ENCODE measurements around the gene NLRC3.
"Not testable (repeated sequence)": the region's sequence is repeated elsewhere in the genome, so short reads cannot be mapped to it uniquely, and the experiment has no call there.

The NLRC3 gene

DNA sequence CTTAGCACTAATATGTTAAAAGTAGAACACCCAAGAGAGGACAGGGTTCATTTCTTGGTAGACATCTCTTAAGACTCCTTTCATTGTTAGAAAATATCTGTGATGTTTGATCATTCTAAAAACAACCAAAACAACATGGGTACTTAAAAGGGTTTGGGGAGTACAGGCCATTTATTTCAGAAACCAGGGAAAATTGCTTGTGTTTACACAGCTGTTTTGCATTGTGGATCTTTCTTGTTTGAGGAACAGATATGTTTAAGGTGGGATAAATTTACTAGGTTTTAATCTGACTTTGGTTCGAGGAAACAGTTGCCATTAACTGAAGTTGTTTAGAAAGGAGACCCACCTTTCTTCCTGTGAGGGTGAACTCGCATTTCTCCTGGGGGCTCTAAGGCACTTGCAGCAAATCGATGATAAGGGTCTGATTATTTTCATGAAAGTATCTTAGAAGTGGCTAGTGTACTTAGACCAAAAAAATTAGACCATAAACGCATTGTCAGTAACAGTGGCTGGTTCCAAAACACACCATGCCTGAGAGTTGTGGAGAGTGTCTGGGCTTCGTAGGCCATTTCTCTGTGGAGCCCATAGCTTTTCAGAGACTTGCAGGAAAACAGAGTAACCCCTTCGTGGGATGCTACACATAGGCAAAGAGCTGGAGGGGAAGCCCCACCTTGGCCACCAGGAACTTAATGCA, 58.8 kb downstream of the NLRC3 start:
- DNase-seq (ENCODE audit: insufficient read length, low spot score) (no peak), FAIRE-seq (no peak)

DNA sequence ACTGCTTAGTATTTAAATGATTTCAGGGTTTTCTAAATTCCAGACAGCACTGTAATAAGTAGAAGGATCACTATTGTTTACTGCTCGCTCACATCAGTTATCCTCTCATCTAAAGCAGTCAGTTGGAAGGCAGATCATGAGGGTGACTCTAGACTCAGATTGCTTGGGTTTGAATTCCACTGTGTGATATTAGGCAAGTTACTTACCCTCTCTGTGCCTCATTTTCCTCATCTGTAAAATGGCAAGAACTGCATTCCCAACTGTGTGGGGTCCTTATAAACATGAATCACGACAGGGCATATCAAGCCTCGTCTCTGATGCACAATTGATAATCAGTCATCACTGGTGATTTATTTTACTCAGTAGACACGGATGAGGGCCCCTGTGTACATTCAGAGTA, 61.3 kb downstream of the NLRC3 start:
- no peak for DNase-seq (ENCODE audit: insufficient read length, low spot score)
- no peak for FAIRE-seq

DNA sequence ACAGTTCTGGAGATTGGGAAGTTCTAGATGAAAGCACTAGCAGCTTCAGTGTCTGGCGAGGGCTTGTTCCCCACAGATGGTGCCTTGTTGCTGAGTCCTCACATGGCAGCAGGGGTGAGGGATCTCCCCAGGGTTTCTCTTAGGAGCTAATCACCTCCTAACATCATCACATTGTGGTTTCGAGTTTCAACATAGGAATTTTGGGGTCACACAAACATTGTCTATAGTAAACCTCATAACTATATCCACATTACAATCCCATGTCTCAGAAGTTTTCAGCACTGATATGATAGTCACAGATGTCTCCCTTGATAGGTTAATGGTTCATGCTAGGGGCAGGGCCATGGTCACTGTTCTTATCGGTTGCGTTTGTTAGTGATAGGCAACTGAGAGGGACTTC, 62.6 kb downstream of the NLRC3 start:
- FAIRE-seq = no peak
- no peak for DNase-seq (ENCODE audit: insufficient read length, low spot score)

DNA sequence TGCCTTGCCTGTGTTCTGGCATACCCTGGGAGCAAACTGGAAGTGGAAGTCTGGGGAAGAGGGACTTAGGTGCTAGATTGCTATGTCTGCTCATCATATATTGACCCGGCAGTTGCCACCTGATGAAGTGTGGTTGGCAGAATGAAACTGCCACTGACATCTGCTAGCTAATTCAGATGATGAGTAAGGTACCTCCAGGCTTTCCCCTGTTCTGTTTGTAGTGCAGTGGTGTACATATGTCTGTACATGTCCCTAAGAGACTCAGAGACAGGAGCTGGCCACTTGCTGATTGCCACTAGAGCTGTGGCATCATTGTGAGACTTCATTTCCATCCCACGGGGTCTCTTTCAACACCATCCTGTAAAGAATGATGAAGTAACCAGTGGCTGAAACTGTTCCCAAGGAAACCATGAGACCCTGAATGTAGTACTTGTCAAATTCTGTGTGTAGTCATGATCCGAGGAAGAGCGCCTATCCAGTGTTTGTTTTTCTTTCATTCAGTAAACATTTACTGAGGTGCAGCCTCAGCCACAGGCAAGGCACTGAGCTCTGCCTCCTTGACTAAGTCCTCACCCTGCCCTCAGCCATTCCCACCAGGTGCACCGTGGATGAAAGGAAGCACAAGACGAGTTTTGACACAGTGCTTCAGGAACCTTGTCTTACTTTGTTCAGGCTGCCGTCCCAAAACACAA, 63.2 kb downstream of the NLRC3 start:
- FAIRE-seq = no peak
- no peak for DNase-seq (ENCODE audit: insufficient read length, low spot score)

DNA sequence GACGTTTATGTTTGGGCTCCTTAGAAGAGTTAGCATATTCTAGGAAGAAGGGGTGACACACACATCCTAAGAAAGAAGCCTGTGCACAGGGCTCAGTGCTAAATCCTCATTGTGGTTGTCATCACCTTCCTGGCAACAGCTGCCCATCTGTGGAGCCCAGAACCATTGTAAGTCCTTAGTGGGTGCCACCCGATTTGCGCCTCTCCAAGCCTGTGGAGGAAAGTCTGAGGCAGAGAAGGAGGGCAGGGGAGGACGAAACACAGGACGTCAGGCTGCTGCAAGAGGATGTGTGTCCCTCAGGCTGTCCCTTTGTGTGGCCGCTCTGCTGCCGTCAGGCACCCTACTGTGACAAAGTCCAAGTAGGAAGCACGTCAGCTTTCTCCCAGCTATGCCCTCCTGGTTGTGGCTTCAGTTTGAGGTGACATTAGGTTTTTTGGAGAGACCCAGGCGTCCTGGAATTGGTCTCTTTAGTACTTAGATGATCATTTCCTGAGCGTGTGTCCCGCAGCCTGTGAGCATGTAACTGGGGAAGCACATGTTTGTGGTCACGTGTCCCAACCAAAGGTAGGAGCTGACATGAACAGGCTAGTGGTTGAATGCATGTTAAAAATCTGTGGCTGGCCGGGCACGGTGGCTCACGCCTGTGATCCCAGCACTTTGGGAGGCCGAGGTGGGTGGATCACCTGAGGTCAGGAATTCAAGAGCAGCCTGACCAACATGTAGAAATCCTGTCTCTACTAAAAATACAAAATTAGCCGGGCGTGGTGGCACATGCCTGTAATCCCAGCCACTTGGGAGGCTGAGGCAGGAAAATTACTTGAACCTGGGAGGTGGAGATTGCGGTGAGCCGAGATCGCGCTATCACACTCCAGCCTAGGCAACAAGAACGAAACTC, 65.7 kb downstream of the NLRC3 start:
- FAIRE-seq (no peak), DNase-seq (ENCODE audit: insufficient read length, low spot score) (no peak)

DNA sequence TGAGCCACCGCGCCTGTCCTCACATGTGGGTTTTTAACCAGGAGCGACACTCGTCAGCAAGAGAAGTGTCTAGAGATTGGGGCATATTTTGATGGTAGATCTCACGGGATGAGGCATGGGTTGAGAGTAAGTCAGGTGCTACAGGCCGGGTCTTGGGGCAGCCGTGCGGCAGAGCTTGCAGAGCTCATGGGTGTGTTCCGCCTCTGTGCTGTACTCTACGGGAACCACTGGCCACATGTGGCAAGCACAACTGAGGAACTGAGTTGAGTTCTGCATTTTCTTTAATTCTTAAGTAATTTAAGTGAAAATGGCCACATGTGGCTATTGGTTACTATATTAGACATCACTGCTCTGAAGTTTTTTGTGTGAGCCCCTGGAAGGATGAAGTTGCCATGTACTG, 66.8 kb downstream of the NLRC3 start:
- FAIRE-seq (no peak), DNase-seq (ENCODE audit: insufficient read length, low spot score) (no peak)

DNA sequence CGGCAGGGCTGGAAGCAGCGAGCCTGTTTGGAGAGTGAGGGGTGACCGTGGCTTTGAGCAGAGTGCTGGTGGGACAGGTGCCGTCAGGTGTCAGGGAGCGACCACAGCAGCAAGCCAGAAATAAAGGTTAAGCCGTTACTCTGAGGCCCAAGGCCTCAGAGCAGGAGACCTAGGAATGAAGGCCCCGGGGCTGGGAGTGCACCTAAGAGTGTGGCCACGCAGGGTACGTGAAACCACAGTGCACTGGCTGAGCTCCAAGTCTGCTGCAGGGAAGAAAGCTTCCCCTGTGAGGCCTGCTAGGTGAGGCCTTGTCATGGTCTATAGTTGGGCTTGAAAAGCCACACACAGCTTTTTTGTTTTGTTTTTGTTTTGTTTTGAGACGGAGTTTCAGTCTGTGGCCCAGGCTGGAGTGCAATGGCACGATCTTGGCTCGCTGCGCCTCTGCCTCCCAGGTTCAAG, 67.7 kb downstream of the NLRC3 start:
- FAIRE-seq = no peak
- DNase-seq (ENCODE audit: insufficient read length, low spot score) = no peak

DNA sequence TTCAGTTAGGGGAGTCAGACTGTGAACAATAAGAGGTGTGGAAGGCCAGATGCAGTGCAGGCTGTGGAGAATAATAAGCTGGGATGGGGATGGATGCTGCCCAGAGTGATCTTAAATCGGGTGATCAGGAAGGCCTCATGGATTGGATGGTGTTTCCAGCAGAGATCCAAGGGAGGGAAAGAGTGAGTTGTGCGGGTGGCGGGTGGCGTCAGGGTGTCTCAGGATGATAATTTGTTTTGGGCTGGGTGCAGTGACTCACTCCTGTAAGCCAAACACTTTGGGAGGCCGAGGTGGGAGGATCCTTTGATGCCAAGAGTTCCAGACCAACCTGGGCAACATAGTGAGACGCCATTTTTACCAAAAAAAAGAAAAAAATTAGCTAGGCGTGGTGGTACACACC, 68.5 kb downstream of the NLRC3 start:
- DNase-seq (ENCODE audit: insufficient read length, low spot score) = no peak
- FAIRE-seq = no peak

DNA sequence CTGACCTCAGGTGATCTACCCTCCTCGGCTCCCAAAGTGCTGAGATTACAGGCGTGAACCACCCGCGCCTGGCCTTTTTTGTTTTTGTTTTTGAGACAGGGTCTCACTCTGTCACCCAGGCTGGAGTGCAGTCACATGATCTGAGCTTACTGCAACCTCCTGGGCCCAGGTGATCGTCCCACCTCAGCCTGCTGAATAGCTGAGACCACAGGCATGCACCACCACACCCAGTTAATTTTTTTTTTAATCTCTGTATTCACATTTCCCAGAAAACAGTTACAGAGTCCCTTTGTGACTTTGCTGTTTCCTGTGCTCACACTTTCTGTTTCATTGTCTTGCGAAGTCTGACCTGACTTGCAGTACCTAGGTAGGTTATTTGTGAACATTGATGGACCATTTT, 73.7 kb downstream of the NLRC3 start:
- FAIRE-seq = no peak
- no peak for DNase-seq (ENCODE audit: insufficient read length, low spot score)

DNA sequence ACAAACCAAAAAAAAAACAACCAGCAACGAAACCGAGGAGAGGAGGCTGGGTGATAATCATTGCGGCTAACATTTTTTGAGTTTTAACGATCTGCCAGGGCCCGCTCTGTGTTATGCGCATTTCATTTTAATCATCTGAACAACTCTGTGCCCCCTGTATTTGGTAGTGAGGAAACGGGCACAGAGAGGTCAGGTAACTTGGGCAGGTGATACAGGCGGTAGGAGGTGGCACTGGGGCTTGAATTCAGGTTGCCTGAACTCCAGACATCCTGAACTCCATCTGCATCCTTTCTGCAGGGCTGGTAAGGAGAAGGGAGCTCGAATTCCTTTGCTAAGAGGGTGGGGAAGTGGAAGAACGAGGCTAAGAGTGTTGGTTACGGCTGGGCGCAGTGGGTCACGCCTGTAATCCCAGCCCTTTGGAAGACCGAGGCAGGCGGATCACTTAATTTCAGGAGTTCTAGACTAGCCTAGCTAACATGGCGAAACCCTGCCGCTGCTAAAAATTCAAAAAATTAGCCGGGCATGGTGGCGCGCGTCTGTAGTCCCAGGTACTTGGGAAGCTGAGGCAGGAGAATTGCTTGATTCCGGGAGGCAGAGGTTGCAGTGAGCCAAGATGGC, 75.3 kb downstream of the NLRC3 start:
- no peak for FAIRE-seq
- no peak for DNase-seq (ENCODE audit: insufficient read length, low spot score)

DNA sequence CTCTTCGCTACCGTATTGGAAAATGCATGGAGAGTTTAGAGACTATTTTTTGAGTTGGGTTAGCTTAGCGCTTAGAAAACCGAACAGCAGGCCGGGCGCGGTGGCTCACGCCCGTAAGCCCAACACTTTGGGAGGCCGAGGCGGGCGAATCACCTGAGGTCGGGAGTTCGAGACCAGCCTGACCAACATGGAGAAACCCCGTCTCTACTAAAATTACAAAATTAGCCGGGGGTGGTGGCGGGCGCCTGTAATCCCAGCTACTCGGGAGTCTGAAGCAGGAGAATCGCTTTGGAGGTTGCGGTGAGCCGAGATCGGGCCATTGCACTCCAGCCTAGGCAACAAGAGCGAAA, 75.8 kb downstream of the NLRC3 start:
- not testable (repeated sequence) for FAIRE-seq; DNase-seq (ENCODE audit: insufficient read length, low spot score)

DNA sequence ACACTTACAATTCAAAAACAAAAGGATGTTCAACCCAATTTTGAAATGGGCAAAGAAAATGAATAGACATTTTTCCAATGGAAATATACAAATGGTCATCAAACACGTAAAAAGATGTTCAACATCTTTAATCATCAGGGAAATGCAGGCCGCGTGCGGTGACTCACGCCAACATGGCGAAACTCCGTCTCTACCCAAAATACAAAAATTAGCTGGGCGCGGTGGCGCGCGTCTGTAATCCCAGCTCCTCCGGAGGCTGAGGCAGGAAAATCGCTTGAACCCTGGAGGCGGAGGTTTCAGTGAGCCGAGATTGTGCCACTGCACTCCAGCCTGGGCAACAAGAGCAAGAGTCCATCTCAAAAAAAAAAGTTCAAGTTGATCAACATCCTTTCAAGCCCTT, 78.2 kb downstream of the NLRC3 start:
- DNase-seq (ENCODE audit: insufficient read length, low spot score) (no peak), FAIRE-seq (no peak)

DNA sequence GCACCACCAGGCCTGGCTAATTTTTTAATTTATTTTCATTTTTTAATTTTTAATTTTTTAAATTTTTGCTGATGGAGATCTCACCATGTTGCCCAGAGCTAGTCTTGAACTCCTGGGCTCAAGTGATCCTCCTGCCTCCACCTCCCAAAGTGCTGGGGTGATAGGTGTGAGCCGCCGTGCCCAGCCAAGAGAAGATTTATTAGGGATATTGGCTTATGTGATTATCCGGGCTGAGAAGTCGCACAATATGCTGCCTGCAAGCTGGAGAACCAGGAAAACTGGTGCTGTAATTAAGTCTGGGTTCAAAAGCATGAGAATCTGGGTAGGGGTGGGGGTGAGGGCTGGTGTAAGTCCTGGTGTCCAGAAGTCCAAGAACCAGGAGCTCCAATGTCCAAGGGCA, 79.4 kb downstream of the NLRC3 start:
- FAIRE-seq = no peak

DNA sequence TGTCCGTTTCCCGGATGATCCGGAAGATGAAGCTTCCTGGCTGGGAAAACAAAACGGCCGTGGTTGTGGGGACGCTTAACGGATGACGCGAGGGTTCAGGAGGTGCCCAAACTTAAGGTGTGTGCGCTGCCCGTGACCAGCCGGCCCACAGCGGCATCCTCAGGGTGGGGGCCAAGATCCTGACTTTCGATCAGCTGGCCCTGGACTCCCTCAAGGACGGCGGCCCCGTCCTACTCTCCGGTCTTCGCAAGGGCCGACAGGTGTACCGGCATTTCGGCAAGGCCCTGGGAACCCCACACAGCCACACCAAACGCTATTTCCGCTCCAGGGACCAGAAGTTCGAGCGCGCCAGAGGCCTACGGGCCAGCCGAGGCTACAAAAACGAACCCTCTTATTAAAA, 80.8 kb downstream of the NLRC3 start:
- no peak for DNase-seq (ENCODE audit: insufficient read length, low spot score)
- FAIRE-seq = no peak

More for the DNA sequence above, 79.4 kb downstream of the NLRC3 start:
- DNase-seq (ENCODE audit: insufficient read length, low spot score) = no peak

DNA sequence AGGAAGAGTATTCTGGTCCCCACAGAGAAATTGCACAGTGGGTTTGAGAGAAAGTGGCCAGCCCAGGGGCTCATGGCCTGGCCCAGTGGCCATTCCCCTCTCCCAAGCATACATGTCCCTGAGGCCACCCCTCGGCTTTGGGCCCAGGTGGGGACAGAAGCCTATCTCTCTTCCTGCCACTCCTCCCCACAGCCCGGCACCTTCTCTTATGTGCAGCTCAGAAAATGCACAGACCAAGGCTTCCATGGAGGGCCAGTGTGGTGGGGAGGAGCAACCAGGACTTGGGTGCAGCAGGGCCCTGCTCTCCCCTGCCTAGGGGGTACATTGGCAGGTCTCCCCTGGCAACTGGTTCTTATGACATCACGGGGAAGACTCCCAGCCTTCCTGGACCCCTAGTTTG, 82.0 kb downstream of the NLRC3 start, which contains the start of gene C16orf90:
TSS of gene C16orf90 (minus strand) at position 314 of the 400 bp plus-strand sequence. CDS start at position 246, 68 bp downstream.
- FAIRE-seq = no peak
- no peak for DNase-seq (ENCODE audit: insufficient read length, low spot score)

DNA sequence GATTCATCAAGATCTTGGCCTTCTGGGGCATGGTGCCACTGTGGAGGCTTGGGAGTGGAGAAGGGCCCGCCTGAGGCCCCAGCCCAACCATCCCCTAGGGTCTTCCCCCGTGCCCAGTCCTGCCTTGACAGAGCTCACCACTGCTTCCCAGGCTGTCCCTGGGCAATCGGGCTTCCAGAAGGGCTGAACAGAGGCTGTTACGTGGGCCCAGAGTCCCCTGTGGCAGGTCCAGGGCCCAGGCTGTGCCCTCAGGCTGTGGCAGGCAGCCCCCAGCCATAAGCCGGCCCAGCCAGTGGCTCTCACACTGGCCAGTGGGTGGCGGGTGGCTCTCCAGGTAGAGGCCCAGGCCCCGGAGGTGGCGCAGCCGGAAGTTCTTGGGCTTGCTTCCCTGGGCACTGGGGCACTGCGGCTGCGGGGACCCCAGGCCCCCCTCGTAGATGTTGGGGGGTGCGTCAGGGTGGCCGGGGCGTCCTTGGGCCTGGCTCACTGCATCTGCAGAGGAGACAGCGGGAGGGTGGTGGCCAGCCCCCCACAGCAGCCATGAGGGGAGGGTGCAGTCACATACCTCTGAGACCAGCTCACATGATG, 82.7 kb downstream of the NLRC3 start:
- DNase-seq (ENCODE audit: insufficient read length, low spot score) (no peak), FAIRE-seq (no peak)

DNA sequence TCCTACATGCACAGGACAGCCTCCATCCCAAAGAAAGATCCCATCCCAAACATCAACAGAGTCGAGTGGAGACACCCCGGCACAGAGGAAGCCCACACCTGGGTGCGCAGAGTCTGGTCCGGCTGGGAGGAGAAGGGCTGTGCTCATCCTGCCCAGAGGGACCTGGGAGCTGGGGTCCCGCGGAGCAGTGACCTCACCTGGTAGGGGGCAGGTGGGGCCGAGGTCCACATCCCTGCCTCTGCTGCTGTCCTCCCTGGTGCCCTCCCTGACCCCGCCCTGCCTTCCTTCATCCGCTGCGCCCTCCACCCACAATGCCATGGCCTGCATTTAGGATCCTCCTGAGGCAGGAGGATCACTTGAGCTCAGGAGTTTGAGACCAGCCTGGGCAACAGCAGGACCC, 84.8 kb downstream of the NLRC3 start:
- FAIRE-seq (no peak), DNase-seq (ENCODE audit: insufficient read length, low spot score) (no peak)

DNA sequence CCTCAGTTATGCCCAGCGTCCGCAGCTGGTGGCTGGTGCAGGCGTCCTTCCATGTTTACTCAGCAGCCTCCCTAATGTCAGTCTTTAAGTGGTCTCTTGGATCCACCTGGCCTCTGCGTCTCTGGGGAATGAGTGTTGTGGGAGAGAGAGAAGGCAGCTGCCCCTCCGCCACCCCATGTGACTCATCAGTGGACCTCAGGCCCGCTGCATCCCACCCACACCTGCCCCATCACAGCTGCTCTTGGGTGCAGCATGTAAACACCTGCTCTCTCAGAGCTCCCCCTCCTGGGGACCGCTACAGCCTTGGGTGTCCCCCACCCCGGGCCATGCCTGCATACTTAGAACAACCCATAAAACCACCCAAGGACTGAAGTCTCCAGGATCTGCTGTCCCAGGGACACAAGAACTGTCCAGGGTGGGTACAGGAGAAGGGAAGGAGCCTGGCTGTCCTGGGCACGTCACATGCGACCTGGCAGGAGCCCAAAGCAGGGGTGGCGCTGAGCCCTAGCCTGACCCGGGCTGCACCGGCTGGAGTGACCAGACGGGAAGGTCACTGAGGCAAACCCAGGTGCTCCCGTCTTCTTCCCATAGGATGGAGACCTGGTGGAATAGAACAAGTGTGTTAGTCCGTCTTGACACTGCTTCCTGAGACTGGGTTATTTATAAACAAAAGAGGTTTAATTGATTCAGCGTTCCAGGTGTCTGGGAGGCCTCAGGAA, 86.1 kb downstream of the NLRC3 start:
- DNase-seq (ENCODE audit: insufficient read length, low spot score) (no peak), FAIRE-seq (no peak)

All from HTR-8/SVneo (cell line).